ENCODE results near the gene RGS5.

Gene RGS5

DNA sequence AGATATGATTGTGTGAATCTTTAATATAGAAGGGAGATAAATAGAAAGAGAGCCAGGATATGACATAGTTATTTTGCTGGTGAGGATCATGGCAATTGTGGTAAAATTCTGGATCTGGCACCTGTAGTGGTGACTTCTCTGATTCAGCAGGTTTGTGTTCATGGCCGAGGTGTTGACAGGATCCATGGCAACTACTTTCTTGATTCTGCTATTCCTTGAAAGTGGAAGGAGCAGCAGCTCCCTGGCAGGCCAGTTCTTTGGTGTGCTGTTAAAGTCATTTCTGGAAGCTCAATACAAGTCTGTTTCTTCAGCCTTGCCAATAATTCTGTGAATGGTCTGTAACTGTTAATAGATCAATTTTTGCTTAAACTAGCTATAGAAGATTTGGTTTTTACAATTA, 100.1 kb downstream of the RGS5 start:
- Histone ChIP-seq H3K4me1 (ENCODE audit: control insufficient read depth, low read length) (no peaks in the 10 kb centered on the region), H3K79me2 (ENCODE audit: control insufficient read depth, low read length) (no peaks in the 10 kb centered on the region), H3K9me2 (replicated peaks; ENCODE audit: control insufficient read depth, low read length) (no peaks in the 10 kb centered on the region), H4K20me1 (ENCODE audit: control insufficient read depth, insufficient read depth, low read depth, low read length) (no peaks in the 10 kb centered on the region), H3K27ac (ENCODE audit: low read depth, low read length) (no peak overlapping the region), H3K4me2 (ENCODE audit: low read length) (no peak overlapping the region), H3K4me3 (ENCODE audit: low read length) (no peak overlapping the region), H3K36me3 (ENCODE audit: control insufficient read depth, low read length) (no peaks in the 10 kb centered on the region), H3K9me3 (ENCODE audit: control insufficient read depth, insufficient read depth, low read length) (no peaks in the 10 kb centered on the region), H3F3A (ENCODE audit: control insufficient read depth, insufficient read depth) (no peaks in the 10 kb centered on the region), H3K27me3 (ENCODE audit: control insufficient read depth, low read length) (no peaks in the 10 kb centered on the region)
- TF ChIP-seq, protein P1, sequence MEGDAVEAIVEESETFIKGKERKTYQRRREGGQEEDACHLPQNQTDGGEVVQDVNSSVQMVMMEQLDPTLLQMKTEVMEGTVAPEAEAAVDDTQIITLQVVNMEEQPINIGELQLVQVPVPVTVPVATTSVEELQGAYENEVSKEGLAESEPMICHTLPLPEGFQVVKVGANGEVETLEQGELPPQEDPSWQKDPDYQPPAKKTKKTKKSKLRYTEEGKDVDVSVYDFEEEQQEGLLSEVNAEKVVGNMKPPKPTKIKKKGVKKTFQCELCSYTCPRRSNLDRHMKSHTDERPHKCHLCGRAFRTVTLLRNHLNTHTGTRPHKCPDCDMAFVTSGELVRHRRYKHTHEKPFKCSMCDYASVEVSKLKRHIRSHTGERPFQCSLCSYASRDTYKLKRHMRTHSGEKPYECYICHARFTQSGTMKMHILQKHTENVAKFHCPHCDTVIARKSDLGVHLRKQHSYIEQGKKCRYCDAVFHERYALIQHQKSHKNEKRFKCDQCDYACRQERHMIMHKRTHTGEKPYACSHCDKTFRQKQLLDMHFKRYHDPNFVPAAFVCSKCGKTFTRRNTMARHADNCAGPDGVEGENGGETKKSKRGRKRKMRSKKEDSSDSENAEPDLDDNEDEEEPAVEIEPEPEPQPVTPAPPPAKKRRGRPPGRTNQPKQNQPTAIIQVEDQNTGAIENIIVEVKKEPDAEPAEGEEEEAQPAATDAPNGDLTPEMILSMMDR (IDR thresholded peaks at IDR 0.05; ENCODE audit: low read depth, low read length, poor library complexity, severe bottlenecking): no peak
- no peak for TF ChIP-seq EZH2phosphoT487 (IDR thresholded peaks at IDR 0.05; ENCODE audit: borderline replicate concordance, low read length)

DNA sequence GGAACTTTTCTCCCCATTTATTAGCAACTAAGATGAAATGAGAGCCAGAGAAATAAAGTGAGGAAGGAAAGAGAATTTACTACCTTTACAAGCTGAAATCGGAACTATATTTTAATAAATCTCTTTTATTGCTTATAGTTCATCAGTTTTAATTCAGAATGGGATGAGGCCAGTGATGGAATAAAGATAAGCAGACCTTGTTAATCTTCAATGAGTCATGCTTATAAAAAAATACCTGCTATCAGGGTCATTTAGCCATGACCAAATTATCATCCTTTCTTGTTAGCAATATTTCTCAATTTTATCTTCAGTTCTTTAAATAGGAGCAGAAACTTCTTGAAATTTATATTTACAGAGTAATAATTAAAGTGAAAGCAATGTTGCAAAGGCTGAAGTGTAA, 107.5 kb downstream of the RGS5 start:
- Histone ChIP-seq H4K20me1 (ENCODE audit: control insufficient read depth, insufficient read depth, low read depth, low read length) (no peaks in the 10 kb centered on the region), H3K79me2 (ENCODE audit: control insufficient read depth, low read length) (no peaks in the 10 kb centered on the region), H3K36me3 (ENCODE audit: control insufficient read depth, low read length) (no peaks in the 10 kb centered on the region), H3K9me2 (replicated peaks; ENCODE audit: control insufficient read depth, low read length) (no peaks in the 10 kb centered on the region), H3F3A (ENCODE audit: control insufficient read depth, insufficient read depth) (no peaks in the 10 kb centered on the region), H3K4me1 (ENCODE audit: control insufficient read depth, low read length) (no peaks in the 10 kb centered on the region), H3K4me3 (ENCODE audit: low read length) (no peak overlapping the region), H3K9me3 (ENCODE audit: control insufficient read depth, insufficient read depth, low read length) (no peaks in the 10 kb centered on the region), H3K27me3 (ENCODE audit: control insufficient read depth, low read length) (no peaks in the 10 kb centered on the region), H3K4me2 (ENCODE audit: low read length) (no peak overlapping the region), H3K27ac (ENCODE audit: low read depth, low read length) (no peak overlapping the region)
- TF ChIP-seq, protein P1 (IDR thresholded peaks at IDR 0.05; ENCODE audit: low read depth, low read length, poor library complexity, severe bottlenecking): no peak
- TF ChIP-seq EZH2phosphoT487 (IDR thresholded peaks at IDR 0.05; ENCODE audit: borderline replicate concordance, low read length): no peak

DNA sequence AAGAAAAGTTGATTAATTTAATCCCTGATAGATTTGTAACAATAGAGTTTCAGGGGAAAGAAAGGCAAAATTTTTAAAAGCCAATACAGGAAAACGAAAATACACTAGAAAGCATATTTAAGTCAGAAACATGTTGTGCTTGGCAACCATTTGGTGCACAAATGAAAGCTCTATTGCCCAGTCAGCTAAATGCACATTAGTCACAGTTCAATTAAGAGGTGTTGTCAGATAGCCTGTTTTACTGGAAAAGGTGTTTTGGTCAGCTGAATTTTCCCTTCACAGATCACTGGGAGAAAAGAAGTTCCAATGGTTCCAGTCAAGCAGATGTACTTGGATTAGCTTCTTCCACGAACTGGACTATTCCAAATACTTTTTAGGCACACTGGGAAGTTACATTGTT, 108.1 kb downstream of the RGS5 start:
- no peaks in the 10 kb centered on the region for H3K79me2 ChIP-seq (ENCODE audit: control insufficient read depth, low read length)
- no peak overlapping the region for H3K27ac ChIP-seq (ENCODE audit: low read depth, low read length)
- no peak overlapping the region for H3K4me3 ChIP-seq (ENCODE audit: low read length)
- no peaks in the 10 kb centered on the region for H3K36me3 ChIP-seq (ENCODE audit: control insufficient read depth, low read length)
- H3K9me3 ChIP-seq (ENCODE audit: control insufficient read depth, insufficient read depth, low read length): no peaks in the 10 kb centered on the region
- no peaks in the 10 kb centered on the region for H3K9me2 ChIP-seq (replicated peaks; ENCODE audit: control insufficient read depth, low read length)
- H3K4me2 ChIP-seq (ENCODE audit: low read length): no peak overlapping the region
- H4K20me1 ChIP-seq (ENCODE audit: control insufficient read depth, insufficient read depth, low read depth, low read length): no peaks in the 10 kb centered on the region
- TF ChIP-seq, protein P1 (IDR thresholded peaks at IDR 0.05; ENCODE audit: low read depth, low read length, poor library complexity, severe bottlenecking): no peak
- no peak for TF ChIP-seq EZH2phosphoT487 (IDR thresholded peaks at IDR 0.05; ENCODE audit: borderline replicate concordance, low read length)
- no peaks in the 10 kb centered on the region for H3F3A ChIP-seq (ENCODE audit: control insufficient read depth, insufficient read depth)
- no peaks in the 10 kb centered on the region for H3K27me3 ChIP-seq (ENCODE audit: control insufficient read depth, low read length)
- no peaks in the 10 kb centered on the region for H3K4me1 ChIP-seq (ENCODE audit: control insufficient read depth, low read length)

DNA sequence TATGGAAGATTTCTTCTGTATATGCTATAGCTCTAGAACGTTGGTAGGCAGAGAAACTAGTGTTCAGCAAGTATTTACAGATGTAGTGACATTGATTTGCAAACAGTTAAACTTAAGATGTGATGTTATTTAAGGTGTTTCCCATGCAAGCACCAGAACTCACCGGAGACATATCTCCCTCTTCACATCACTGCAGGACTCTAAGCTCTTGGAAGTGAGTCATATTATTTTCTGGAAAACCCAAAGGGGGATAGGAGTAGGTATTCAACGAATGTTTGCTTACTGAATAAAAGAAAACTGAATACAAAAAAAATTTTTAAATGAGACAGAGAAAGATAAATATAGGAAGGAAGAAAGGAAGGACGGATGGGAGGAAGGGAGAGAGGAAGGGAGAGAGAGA, 108.5 kb downstream of the RGS5 start:
- no peaks in the 10 kb centered on the region for H3K36me3 ChIP-seq (ENCODE audit: control insufficient read depth, low read length)
- TF ChIP-seq EZH2phosphoT487 (IDR thresholded peaks at IDR 0.05; ENCODE audit: borderline replicate concordance, low read length): no peak
- TF ChIP-seq, protein P1 (IDR thresholded peaks at IDR 0.05; ENCODE audit: low read depth, low read length, poor library complexity, severe bottlenecking): no peak
- H3K4me1 ChIP-seq (ENCODE audit: control insufficient read depth, low read length): no peaks in the 10 kb centered on the region
- H3K4me3 ChIP-seq (ENCODE audit: low read length): no peak overlapping the region
- no peaks in the 10 kb centered on the region for H3K79me2 ChIP-seq (ENCODE audit: control insufficient read depth, low read length)
- no peaks in the 10 kb centered on the region for H3K9me3 ChIP-seq (ENCODE audit: control insufficient read depth, insufficient read depth, low read length)
- H4K20me1 ChIP-seq (ENCODE audit: control insufficient read depth, insufficient read depth, low read depth, low read length): no peaks in the 10 kb centered on the region
- no peaks in the 10 kb centered on the region for H3K9me2 ChIP-seq (replicated peaks; ENCODE audit: control insufficient read depth, low read length)
- no peaks in the 10 kb centered on the region for H3K27me3 ChIP-seq (ENCODE audit: control insufficient read depth, low read length)
- no peak overlapping the region for H3K4me2 ChIP-seq (ENCODE audit: low read length)
- no peaks in the 10 kb centered on the region for H3F3A ChIP-seq (ENCODE audit: control insufficient read depth, insufficient read depth)
- no peak overlapping the region for H3K27ac ChIP-seq (ENCODE audit: low read depth, low read length)
